ENCODE data around the gene NR1I3. TPM values are rescaled to one million over a fixed set of nuclear protein-coding genes. Genes with fewer than 3 reads are reported as not detected.

NR1I3 gene
- total RNA-seq: not detected

DNA sequence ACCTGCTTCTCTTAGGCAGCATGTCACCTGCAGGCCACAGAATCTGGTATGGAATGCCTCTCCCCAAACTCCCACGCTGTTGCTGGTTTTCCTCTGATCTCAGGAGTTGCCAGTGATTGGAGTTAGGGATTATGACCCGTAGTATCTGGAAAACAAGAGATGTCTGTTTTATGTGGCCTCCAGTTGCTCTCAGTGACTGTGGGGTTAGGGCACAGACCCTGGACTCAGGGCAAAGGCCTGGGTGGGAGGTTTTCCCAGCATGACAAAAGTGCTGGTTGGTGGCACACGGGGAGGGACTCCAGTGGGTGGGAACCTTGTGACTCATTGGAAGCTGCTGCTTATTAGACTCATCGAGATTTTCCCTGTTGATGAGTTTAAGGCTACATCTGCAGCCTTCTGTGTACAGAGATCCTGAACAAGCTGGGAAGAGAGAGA is at the start of gene NR1I3:
Gene NR1I3 (minus strand): TSS at position 165 of the 435 bp plus-strand sequence. CDS start 1,638 bp downstream, outside the sequence.
- 68 to 88% methylated on average over 3 to 4 of the region's 4 CpGs for WGBS, 2 donors
- Histone ChIP-seq H3K9me3 (no peaks in the 10 kb centered on the region), H3K27me3 (no peaks in the 10 kb centered on the region), H3K36me3 (no peaks in the 10 kb centered on the region), H3K4me3 (no peak within 1 kb of the TSS), H3K4me1 (no peaks in the 10 kb centered on the region), H3K27ac (no peak within 1 kb of the TSS)
- TF ChIP-seq POLR2AphosphoS5 (IDR thresholded peaks at IDR 0.05) (no peak), EP300 (IDR thresholded peaks at IDR 0.05) (no peak), POLR2A (IDR thresholded peaks at IDR 0.05) (no peak), CTCF (IDR thresholded peaks at IDR 0.05) (no peak)
- DNase-seq (no peak), ATAC-seq (ENCODE audit: low FRiP score in 2 of 2) (no peak)

DNA sequence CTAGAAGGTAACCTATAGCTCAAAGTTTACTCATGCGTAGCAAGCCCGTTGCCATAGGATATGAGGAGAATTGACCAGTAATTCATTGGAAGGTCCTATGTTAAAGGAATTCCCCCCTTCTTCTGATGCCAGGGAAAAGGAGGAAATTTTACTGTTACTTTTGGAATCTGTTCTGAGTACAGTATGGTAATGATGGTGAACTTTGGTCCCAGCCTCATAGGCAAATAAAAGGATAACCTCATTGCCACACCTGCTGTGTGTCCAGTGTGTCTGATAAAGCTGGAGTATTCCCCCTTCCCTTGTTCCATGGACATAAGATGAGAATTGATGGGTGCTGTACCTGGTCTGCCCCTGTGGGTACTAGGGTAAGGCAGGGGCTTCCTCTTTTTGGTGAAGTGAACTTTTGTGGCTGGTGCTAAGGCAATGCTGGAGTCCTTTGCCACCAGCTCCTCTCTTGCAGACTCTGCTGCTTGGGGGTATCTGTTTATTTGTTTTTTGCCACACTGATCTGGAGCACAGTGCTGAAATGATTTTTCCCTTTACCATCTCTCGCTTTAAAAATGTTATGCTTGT is 49.6 kb upstream of the NR1I3 start:
- H3K4me1 ChIP-seq: no peaks in the 10 kb centered on the region
- H3K27ac ChIP-seq: no peak overlapping the region
- no peaks in the 10 kb centered on the region for H3K9me3 ChIP-seq
- no peak for TF ChIP-seq POLR2A (IDR thresholded peaks at IDR 0.05)
- TF ChIP-seq EP300 (IDR thresholded peaks at IDR 0.05): no peak
- TF ChIP-seq CTCF (IDR thresholded peaks at IDR 0.05): no peak
- no peak for TF ChIP-seq POLR2AphosphoS5 (IDR thresholded peaks at IDR 0.05)
- no peaks in the 10 kb centered on the region for H3K36me3 ChIP-seq
- WGBS, 2 donors: 91 to 98% methylated on average over 3 of the region's 3 CpGs
- H3K27me3 ChIP-seq: no peaks in the 10 kb centered on the region
- no peak overlapping the region for H3K4me3 ChIP-seq
- ATAC-seq (ENCODE audit: low FRiP score in 2 of 2) (no peak), DNase-seq (no peak)

GRCh38 chr1:161285521-161285920 is 47.5 kb upstream of the NR1I3 start:
- no peaks in the 10 kb centered on the region for H3K36me3 ChIP-seq
- H3K27me3 ChIP-seq: no peaks in the 10 kb centered on the region
- H3K27ac ChIP-seq: no peak overlapping the region
- no peak for ATAC-seq (ENCODE audit: low FRiP score in 2 of 2)
- no peak overlapping the region for H3K4me3 ChIP-seq
- WGBS, 2 donors: 68 to 71% methylated on average over 5 of the region's 5 CpGs
- TF ChIP-seq POLR2AphosphoS5 (IDR thresholded peaks at IDR 0.05) (no peak), EP300 (IDR thresholded peaks at IDR 0.05) (no peak), CTCF (IDR thresholded peaks at IDR 0.05) (no peak), POLR2A (IDR thresholded peaks at IDR 0.05) (no peak)
- no peak for DNase-seq
- H3K9me3 ChIP-seq: no peaks in the 10 kb centered on the region
- H3K4me1 ChIP-seq: no peaks in the 10 kb centered on the region

- Histone ChIP-seq H3K9me3 (no peaks in the 10 kb centered on the region), H3K4me3 (no peak overlapping the region), H3K4me1 (no peaks in the 10 kb centered on the region), H3K27me3 (no peaks in the 10 kb centered on the region), H3K27ac (no peak overlapping the region), H3K36me3 (no peaks in the 10 kb centered on the region)
- DNase-seq: no peak
- WGBS, 2 donors: 97 to 100% methylated on average over 2 of the region's 2 CpGs
- no peak for ATAC-seq (ENCODE audit: low FRiP score in 2 of 2)
- TF ChIP-seq CTCF (IDR thresholded peaks at IDR 0.05): no peak
- no peak for TF ChIP-seq EP300 (IDR thresholded peaks at IDR 0.05)
- no peak for TF ChIP-seq POLR2A (IDR thresholded peaks at IDR 0.05)
- TF ChIP-seq POLR2AphosphoS5 (IDR thresholded peaks at IDR 0.05): no peak
Measured at GRCh38 chr1:161285113-161285512, 47.1 kb upstream of the NR1I3 start.

DNA sequence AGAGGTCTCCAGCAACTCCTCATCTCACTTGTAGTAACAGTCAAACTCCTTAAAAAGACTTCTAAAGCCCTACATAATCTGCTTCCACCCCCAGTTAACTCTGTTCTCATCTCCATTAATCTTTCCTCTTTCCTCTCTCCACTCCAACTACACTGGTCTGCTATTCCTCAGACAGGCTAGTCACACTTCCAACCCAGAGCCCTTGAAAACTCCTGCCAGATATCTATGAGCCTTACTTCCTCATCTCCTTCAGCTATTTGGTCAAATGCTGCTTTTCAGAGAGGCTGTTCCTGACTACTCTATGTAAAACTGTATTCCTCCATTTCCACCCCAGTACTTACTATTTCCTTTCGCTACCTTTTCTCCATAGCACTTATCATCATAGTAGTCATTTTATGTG is 45.0 kb upstream of the NR1I3 start:
- WGBS, 2 donors: 94 to 100% methylated on average over 1 of the region's 1 CpG

More for the DNA sequence above, 45.0 kb upstream of the NR1I3 start:
- no peaks in the 10 kb centered on the region for H3K27me3 ChIP-seq
- no peak overlapping the region for H3K27ac ChIP-seq
- H3K36me3 ChIP-seq: no peaks in the 10 kb centered on the region
- ATAC-seq (ENCODE audit: low FRiP score in 2 of 2) (no peak), DNase-seq (no peak)
- H3K9me3 ChIP-seq: no peaks in the 10 kb centered on the region
- no peak overlapping the region for H3K4me3 ChIP-seq
- H3K4me1 ChIP-seq: no peaks in the 10 kb centered on the region
- TF ChIP-seq EP300 (IDR thresholded peaks at IDR 0.05): no peak
- no peak for TF ChIP-seq CTCF (IDR thresholded peaks at IDR 0.05)
- no peak for TF ChIP-seq POLR2A (IDR thresholded peaks at IDR 0.05)
- no peak for TF ChIP-seq POLR2AphosphoS5 (IDR thresholded peaks at IDR 0.05)

Data from upper lobe of left lung (tissue), 6 donors.